ENCODE results near the gene SBNO2.

Gene SBNO2

GRCh38 chr19:1168572-1169410, 5.3 kb downstream of the SBNO2 start:
- DNase-seq: no peak

GRCh38 chr19:1167687-1168571, 6.1 kb downstream of the SBNO2 start:
- DNase-seq: no peak

GRCh38 chr19:1166872-1167573, 7.0 kb downstream of the SBNO2 start:
- DNase-seq: no peak

- DNase-seq: no peak
Measured at GRCh38 chr19:1164684-1165531, 9.2 kb downstream of the SBNO2 start.

- no peak for DNase-seq
Measured at GRCh38 chr19:1163934-1164683, 10.0 kb downstream of the SBNO2 start.

GRCh38 chr19:1163283-1163933, 10.7 kb downstream of the SBNO2 start:
- no peak for DNase-seq

GRCh38 chr19:1162404-1163282, 11.4 kb downstream of the SBNO2 start:
- DNase-seq: no peak

- no peak for DNase-seq
Measured at GRCh38 chr19:1161716-1162115, 12.4 kb downstream of the SBNO2 start.

GRCh38 chr19:1159864-1160595, 14.0 kb downstream of the SBNO2 start:
- no peak for DNase-seq

GRCh38 chr19:1158885-1159448, 15.1 kb downstream of the SBNO2 start:
- DNase-seq: no peak

- no peak for DNase-seq
Measured at GRCh38 chr19:1157931-1158884, 15.9 kb downstream of the SBNO2 start.

GRCh38 chr19:1156830-1157615, 17.0 kb downstream of the SBNO2 start:
- no peak for DNase-seq

- DNase-seq: no peak
Measured at GRCh38 chr19:1156305-1156801, 17.7 kb downstream of the SBNO2 start.

GRCh38 chr19:1155352-1156304, 18.4 kb downstream of the SBNO2 start:
- no peak for DNase-seq

- DNase-seq: no peak
Measured at GRCh38 chr19:1154731-1155351, 19.2 kb downstream of the SBNO2 start.

Data from activated CD4-positive, alpha-beta T cell treated with anti-CD3 and anti-CD28 coated beads, Interleukin-2, amount 50 U/mL, for 48 hours (primary cell).